ENCODE measurements around the gene KCTD3.

GRCh38 chr1:215523906-215524305 lies 43.2 kb upstream of the KCTD3 start:
- TF ChIP-seq CTCF (IDR thresholded peaks at IDR 0.05; ENCODE audit: extremely low read depth in 1 of 2, insufficient read depth in 1 of 2, low read depth in 1 of 2, low read length in 2 of 2) (no peak), POLR2A (IDR thresholded peaks at IDR 0.05; ENCODE audit: low read depth, low read length) (no peak), GATA2 (IDR thresholded peaks at IDR 0.05; ENCODE audit: insufficient read depth, insufficient read length, low read depth, low read length) (no peak), MYC (IDR thresholded peaks at IDR 0.05; ENCODE audit: low read depth, low read length) (no peak)
